GM21367 (cell line): ENCODE data around the gene IL37.

Experiments used
- ATAC-seq: cut with Tn5 transposase; IDR thresholded peaks from one replicate; pipeline ENCODE4 v1.9.1; 2021; ENCODE audit not compliant: unreplicated experiment

IL37 gene

DNA sequence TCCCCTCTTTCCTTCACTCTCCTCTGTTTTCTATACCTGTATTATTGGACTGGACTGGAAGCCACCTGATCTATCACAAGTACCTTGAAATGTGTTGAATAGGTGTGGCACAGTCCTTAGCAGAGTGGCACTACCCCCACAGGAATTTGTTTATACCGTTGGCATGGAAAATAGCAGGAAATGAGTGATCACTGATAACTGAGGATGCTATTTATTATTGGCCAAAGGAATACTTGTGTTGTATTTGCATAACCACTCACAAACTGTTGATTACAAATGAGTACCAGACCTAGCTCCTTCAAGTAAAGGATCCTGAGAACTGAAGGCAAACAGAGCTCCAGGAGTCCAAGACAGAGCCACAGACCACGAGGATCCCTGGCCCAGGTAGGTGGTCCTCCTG is at the start of gene IL37:
TSS of gene IL37 (plus strand) at position 301 of the 400 bp plus-strand sequence. CDS start 1,848 bp downstream, outside the sequence.
- ATAC-seq = no peak

DNA sequence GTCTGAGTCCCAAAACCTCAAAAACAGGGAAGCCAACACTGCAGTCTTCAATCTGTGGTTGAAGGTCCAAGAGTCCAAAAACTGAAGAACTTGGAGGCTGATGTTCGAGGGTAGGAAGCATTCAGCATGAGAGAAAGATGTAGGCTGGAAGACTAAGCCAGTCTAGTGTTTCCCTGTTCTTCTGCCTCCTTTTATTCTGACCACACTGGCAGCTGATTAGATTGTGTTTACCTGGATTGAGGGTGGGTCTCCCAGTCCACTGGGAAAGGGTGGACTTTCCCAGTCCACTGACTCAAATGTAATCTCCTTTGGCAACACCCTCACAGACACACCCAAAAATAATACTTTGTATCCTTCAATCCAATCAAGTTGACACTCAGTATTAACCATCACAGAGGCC is 46.9 kb upstream of the IL37 start:
- ATAC-seq = no peak

- no peak for ATAC-seq
These were observed 44.7 kb upstream of the IL37 start for GRCh38 chr2:112866128-112866835.

- no peak for ATAC-seq
These were observed 43.0 kb upstream of the IL37 start for GRCh38 chr2:112867701-112868631.

DNA sequence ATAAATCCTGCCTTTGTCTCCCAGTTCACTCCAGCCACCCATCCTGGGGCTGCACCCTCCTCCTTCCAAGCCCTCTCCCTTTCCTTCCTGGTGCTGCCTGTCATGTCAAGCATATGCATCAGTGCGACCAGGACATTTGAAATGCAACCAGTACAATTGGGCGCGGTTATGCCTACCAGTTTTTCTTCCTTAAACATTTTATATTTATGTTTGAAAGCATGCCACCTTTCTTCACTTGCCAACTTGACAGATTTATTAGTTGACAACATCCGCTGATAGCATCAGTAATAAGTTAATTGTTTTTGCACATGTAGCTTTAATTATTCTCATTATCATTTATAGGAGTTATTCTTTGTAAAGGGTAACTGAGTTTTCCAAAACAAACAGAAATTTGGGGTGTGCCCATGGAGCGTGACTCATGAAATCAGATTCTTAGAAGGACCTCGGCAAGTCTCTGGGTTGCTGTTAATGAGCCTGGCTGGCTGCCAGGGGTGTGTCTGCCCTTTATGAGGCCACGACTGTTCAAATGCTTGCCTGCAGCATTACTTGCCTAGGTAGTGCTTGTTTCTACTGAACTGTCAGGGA is 41.6 kb upstream of the IL37 start:
- ATAC-seq = no peak

DNA sequence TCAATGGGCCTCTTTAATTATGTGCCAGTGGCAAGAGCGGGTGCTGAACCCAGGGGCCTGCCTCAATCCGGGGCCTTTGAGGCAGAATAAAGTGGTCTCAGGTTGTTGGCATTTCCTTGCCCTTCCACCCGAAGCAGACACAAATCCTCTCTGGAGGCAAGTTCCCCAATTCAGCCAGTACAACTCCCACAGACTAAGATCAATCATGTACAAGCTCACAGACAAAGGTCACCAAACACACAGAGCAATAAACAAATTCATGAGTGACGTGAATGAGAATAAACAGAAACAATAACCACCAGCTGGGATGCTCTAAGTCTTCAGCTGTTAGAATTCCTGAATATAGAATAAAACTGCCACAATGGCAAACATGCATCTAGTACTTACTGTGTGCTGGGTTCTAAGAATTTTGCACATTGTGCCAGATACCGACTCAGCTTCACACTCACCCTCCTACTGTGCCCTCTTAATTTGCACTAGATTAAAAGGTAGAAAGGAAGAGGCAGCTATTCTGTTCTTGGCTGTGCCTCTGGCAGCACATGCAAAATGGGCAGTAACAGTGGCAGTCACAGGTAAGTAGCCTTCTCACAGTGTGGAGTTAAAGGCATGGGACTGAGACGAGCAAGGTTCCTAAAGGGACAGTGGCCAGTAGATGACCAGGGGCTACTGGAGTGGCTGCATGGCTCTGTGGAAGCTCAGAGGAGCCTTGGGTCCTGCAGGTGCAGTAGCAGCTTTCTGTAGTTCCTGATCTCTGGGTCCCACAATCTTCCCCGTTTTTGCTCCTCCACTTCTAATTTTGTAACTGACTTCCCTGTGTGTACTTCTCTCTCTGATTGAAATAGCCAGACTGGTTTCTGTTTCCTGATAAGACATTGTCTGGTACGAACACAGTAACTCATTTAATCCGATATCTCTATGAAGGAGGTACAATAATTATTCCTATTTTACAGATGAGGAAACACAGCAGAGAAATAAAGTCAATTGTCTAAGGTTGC is 39.8 kb upstream of the IL37 start:
- no peak for ATAC-seq

DNA sequence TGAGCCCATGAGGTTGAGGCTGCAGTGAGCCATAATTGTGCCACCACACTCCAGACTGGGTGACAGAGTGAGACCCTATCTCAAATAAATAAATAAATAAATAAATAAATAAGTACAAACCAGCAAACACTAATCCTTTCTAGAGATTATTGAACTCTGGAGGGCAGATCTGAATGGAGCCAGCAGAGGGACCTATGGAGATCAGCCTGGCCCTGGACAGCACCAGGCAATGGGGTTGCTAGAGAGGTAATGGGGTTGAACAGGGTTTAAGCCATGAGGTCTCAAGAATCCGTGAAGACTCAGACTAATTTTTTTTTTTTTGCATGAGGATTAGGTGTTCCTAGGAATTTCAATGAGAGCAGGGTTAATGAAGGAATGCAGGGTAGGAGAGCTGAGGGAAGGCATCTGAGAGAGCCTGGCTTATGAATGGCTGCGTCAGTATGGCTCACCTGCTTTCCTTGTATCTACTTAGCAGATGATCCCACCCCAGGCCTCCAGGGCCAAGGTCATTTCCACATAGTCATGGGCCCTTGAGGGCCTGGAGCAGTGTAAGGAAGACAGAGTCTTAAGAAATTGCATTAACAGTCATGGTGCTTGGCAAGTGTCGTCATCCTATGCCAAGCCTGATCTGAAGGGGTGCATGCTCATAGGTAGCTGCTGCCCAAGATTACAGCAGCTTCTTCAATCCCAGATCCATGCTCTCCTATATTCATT is 34.6 kb upstream of the IL37 start:
- ATAC-seq = no peak

DNA sequence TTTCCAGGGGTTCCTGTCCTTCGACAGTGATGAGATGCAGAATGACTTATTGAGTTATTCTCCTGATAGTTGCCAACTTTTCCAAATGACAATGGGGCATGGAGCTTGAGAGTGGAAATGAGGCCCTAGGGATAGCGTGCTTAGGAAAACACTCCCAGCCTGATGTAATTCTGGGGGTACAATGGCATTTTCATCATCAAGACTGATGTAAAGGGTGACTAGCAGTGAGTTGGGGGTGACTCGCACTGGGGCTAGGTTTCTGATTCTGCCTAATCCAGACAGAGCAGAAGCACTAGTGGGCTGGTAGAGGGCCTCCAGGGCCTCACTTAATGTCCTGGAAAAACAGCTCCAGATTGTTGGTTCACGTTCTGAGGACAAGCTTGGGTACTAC is 34.0 kb upstream of the IL37 start:
- ATAC-seq = no peak

DNA sequence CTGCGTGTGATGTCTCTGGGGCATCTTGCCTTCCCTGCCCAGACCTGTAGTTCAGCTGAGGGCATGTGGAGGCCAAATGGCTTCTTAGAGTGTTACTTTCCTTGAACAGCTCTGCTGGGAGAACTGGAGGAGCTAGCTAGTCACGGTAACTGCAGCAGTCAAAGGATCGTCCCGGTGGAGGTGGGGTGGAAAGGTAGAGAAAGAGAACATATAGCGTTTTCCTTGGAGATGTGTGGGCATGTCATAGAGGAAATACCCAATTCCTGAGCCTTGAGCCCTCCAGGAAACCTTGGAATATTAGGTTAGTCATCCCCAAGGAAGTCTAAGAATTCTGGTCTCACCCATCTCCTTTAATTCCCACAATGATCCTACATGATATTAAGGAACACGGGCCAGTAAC is 33.5 kb upstream of the IL37 start:
- ATAC-seq = no peak

DNA sequence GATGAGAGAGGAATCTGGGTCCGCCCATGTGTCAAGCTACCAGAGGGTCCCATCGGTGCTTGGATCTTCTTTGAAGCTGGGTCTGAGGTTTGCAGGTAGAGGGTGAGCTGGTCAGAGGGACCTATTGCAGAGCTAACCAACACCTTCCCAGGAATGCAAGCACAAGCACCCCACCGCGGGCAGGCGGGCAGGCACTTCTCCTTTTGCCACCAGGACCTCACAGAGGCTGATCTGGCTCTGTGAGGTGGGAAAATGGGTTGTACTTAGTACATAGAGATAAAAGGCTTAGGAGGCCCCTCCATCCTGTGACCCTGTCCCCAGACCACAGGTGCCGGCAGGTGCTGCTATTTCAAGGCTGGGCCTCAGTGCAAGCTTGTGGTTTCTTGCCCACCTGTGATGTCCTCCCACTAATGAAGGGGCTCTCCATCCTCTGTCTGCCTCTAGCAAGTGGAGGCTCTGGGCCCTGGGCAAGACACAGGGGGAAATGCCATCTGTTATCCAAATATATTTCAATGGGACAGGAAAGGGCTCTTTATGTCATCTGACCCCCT is 31.4 kb upstream of the IL37 start:
- ATAC-seq = no peak

DNA sequence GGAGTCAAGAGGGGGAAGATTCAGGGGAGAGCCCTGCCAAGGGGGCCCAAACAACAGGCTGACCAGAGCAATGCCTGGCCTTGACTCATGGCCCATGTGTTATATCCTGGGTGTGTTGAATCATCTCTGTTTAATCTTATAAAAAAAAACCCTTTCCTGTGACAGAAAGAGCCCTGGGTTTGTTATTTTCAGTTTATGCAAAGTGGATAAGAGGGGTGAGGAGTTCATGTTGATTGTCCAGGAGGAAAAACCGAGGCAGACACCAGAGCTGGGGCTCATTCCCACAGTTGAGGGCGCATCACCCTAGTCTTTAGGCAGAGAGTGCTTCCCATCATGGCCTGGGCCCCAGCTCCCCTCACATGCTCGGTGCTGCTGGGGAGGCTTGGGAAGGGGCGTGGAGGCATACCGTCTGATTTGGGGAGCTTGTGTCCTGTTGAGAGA is 30.9 kb upstream of the IL37 start:
- ATAC-seq = no peak

- ATAC-seq = no peak
These were observed 30.3 kb upstream of the IL37 start for GRCh38 chr2:112880696-112881095.

DNA sequence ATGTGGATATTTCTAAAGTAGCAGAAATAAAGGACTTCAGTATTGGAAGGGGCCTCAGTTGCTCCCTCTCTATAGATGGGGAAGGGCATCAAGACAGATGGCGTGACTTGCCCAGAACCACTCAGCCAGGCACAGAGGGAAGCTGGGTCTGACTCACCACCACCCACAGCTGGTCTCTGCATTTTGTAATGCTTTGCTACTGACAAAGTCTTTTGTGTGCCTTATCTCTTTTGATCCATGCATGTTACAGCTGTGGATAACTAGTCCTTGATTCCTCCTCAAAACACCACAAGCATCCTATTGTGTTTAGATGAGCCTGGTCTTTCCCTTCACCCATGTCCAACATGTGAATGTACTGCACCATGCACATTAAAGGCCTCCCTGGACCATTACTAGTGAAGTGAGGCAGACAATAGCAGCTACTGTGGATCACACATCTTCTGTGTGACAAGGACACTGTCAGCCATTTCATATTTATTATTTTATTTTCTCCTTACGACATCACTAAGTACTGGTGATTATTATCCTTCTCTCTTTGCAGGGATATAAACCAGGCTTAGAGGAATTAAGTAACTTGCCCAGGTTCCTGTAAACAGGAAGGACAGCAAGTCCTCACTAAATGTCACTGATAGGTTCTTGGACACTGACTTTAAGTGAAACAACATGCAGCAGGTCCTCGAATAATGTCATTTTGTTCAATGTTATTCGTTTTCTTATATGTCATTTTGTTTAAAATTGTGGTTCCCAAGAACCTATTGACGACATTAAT is 29.6 kb upstream of the IL37 start:
- ATAC-seq = peak; percentile 60

- ATAC-seq = no peak
These were observed 27.3 kb upstream of the IL37 start for GRCh38 chr2:112883669-112884068.

- ATAC-seq = peak; percentile 56
These were observed 26.0 kb upstream of the IL37 start for GRCh38 chr2:112884869-112885505.

- ATAC-seq = no peak
These were observed 25.5 kb upstream of the IL37 start for GRCh38 chr2:112885506-112885902.

DNA sequence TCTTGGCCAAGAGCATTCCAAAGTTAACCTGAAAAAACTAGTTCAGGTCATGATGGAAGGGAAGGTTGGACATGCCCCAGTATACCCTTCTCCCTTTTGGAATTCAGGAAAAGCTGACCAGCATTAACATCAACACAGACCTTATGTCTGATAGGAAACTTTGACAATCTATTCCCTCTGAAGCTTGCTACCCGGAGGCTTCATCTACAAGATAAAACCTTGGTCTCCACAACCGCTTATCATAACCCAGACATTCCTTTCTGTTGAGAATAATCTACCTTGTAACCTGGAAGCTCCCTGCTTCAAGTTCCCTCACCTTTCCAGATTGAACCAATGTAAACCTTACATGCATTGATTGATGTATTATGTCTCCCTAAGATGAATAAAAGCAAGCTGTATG is 24.7 kb upstream of the IL37 start:
- ATAC-seq = no peak

DNA sequence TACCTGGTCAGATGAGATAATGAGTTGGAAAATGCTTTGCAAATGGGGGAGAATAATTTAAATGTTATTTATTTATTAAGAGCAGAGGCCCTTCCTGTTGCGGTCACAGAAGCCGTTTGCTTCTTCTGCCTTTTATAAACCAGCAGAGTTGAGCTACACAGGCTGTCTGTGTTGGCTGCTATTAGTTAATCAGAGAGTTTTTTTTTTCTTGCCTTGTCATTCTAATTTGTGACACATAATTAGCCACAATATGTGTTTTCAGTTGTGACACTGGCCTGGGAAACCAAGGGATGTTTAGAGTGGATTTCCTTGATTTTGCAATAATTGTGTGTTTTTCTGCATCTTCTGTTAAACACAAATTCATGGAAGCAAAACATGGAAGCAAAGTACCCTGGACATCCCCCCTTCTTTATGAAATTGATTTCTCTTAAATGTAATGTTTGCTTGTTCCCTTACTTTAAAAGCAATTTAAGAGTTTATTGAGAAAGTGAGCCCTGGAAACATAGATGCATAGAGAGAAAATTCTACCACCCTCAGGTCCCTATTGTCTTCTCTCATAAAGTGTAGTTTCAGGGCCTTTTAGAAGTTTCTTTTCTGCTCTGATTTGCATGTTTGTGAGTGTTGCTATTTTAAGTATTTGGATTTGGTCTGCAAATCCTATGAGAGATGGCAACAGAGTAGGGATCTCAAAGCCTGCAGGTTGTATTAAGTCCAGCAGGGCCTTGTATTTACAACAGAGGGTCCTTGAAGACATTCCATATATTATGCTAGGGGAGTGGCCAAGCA is 22.8 kb upstream of the IL37 start:
- no peak for ATAC-seq
